ENCODE measurements around the gene OPHN1. TPM values are rescaled to one million over a fixed set of nuclear protein-coding genes. Genes with fewer than 3 reads are reported as not detected.

OPHN1 gene
- total RNA-seq, 1 experiment from 2014 or later: 4.0 TPM

DNA sequence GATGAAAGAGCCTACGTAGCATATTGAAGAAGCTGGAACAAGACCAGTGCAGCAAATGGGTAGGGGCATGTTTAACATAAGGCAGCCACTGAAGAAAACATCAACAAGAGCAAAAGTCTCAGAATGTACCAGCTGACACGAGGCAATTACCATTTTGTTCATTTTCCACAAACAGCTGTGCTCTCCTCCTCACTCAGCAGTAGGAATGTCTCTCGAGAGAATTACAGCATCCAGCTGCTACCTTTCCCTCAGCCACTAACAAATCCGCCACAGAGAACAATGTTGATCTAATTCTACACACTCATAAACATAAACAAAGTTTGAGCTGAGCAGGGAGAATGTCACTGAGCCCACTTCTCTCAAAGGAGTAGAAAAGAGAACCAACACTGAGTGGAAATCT, 68.0 kb downstream of the OPHN1 start:
- no peak overlapping the region for H3K4me3 Mint-ChIP-seq (ENCODE audit: unreplicated experiment)
- BruUV-seq (replicated peaks): no TSS peak
- H3K36me3 Mint-ChIP-seq (ENCODE audit: insufficient read depth, unreplicated experiment): no peaks in the 10 kb centered on the region
- CTCF ChIA-PET: no interaction called here
- intact Hi-C loops (cut with micrococcal nuclease): no loop called here
- no peaks in the 10 kb centered on the region for H3K27me3 Mint-ChIP-seq (ENCODE audit: insufficient read depth, unreplicated experiment)
- TF ChIP-seq, protein P1, sequence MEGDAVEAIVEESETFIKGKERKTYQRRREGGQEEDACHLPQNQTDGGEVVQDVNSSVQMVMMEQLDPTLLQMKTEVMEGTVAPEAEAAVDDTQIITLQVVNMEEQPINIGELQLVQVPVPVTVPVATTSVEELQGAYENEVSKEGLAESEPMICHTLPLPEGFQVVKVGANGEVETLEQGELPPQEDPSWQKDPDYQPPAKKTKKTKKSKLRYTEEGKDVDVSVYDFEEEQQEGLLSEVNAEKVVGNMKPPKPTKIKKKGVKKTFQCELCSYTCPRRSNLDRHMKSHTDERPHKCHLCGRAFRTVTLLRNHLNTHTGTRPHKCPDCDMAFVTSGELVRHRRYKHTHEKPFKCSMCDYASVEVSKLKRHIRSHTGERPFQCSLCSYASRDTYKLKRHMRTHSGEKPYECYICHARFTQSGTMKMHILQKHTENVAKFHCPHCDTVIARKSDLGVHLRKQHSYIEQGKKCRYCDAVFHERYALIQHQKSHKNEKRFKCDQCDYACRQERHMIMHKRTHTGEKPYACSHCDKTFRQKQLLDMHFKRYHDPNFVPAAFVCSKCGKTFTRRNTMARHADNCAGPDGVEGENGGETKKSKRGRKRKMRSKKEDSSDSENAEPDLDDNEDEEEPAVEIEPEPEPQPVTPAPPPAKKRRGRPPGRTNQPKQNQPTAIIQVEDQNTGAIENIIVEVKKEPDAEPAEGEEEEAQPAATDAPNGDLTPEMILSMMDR (IDR thresholded peaks at IDR 0.05; ENCODE audit: unreplicated experiment): no peak
- POLR2A ChIA-PET: no interaction called here
- no peak for DNase-seq (ENCODE audit: unreplicated experiment)
- no peaks in the 10 kb centered on the region for H3K9me3 Mint-ChIP-seq (ENCODE audit: unreplicated experiment)
- no peaks in the 10 kb centered on the region for H3K4me1 Mint-ChIP-seq (ENCODE audit: insufficient read depth, unreplicated experiment)
- H3K27ac Mint-ChIP-seq (ENCODE audit: low read depth, unreplicated experiment): no peak overlapping the region

DNA sequence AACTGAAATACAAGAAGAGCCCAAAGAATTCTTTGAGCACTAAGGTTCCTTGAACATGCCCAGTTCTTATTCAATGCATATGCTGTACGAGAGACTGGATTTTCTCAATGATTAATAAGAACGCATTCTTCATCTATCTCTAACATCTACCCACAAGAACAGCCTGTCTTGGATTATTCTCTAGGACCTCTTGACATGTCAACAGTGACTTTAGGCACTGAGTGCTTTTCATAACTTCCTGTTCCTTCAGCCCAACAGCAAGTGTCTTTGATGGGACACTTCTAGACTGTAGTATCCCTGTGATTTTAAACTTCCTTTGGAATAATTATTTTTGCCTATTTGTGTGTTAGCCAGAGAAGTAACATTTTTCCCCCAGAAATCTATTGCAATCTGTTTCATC, 69.3 kb downstream of the OPHN1 start:
- no TSS peak for BruUV-seq (replicated peaks)
- H3K27me3 Mint-ChIP-seq (ENCODE audit: insufficient read depth, unreplicated experiment): no peaks in the 10 kb centered on the region

DNA sequence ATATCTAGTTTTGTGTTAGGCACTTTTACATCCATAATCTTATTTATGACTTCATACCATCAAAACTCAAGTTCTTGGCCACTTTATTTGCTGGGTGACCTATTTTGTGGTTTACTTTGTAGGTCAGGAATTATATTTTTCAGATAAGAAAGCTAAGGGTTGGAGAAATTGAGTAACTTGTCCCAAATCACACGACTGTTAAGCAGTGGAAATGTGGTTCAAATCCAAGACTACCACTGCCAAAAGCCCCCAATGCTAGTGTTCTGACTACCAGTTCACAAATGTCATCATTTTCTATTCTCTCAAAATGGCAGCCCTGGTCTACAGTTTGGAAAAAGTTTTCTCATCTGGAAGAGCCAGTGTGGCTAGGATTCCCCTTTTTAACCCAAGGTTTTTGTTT, 74.6 kb downstream of the OPHN1 start:
- H3K4me1 Mint-ChIP-seq (ENCODE audit: insufficient read depth, unreplicated experiment): no peaks in the 10 kb centered on the region
- no peaks in the 10 kb centered on the region for H3K27me3 Mint-ChIP-seq (ENCODE audit: insufficient read depth, unreplicated experiment)
- no peak for DNase-seq (ENCODE audit: unreplicated experiment)
- CTCF ChIA-PET: no interaction called here
- H3K36me3 Mint-ChIP-seq (ENCODE audit: insufficient read depth, unreplicated experiment): no peaks in the 10 kb centered on the region
- TF ChIP-seq, protein P1 (IDR thresholded peaks at IDR 0.05; ENCODE audit: unreplicated experiment): no peak
- intact Hi-C loops (cut with micrococcal nuclease): no loop called here
- H3K9me3 Mint-ChIP-seq (ENCODE audit: unreplicated experiment): no peaks in the 10 kb centered on the region
- POLR2A ChIA-PET: no interaction called here
- no peak overlapping the region for H3K27ac Mint-ChIP-seq (ENCODE audit: low read depth, unreplicated experiment)
- no TSS peak for BruUV-seq (replicated peaks)
- no peak overlapping the region for H3K4me3 Mint-ChIP-seq (ENCODE audit: unreplicated experiment)

More for the DNA sequence above, 69.3 kb downstream of the OPHN1 start:
- POLR2A ChIA-PET: no interaction called here
- H3K36me3 Mint-ChIP-seq (ENCODE audit: insufficient read depth, unreplicated experiment): no peaks in the 10 kb centered on the region
- no peak overlapping the region for H3K4me3 Mint-ChIP-seq (ENCODE audit: unreplicated experiment)
- no peaks in the 10 kb centered on the region for H3K9me3 Mint-ChIP-seq (ENCODE audit: unreplicated experiment)
- CTCF ChIA-PET: no interaction called here
- intact Hi-C loops (cut with micrococcal nuclease): no loop called here
- H3K27ac Mint-ChIP-seq (ENCODE audit: low read depth, unreplicated experiment): no peak overlapping the region
- H3K4me1 Mint-ChIP-seq (ENCODE audit: insufficient read depth, unreplicated experiment): no peaks in the 10 kb centered on the region
- TF ChIP-seq, protein P1 (IDR thresholded peaks at IDR 0.05; ENCODE audit: unreplicated experiment): no peak
- DNase-seq (ENCODE audit: unreplicated experiment): no peak

DNA sequence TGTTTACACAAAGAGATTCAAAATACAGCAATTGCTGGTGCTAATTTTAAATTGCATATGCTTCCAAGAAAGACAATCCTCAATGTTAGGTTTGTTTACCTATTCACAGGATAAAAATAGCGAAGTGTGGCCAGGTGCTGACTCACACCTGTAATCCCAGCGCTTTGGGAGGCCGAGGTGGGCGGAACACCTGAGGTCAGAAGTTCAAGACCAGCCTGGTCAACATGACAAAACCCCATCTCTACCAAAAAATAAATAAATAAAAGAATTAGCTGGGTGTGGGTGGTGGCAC, 77.7 kb downstream of the OPHN1 start:
- BruUV-seq (replicated peaks): no TSS peak
- ChIA-PET CTCF (interaction anchor here (1.3 kb wide), 1 partner anchor 17 kb away, joined by 4 read pairs; no protein-coding TSS in a partner anchor), POLR2A (no interaction called here)
- no peaks in the 10 kb centered on the region for H3K4me1 Mint-ChIP-seq (ENCODE audit: insufficient read depth, unreplicated experiment)
- H3K9me3 Mint-ChIP-seq (ENCODE audit: unreplicated experiment): no peaks in the 10 kb centered on the region
- TF ChIP-seq, protein P1 (IDR thresholded peaks at IDR 0.05; ENCODE audit: unreplicated experiment): no peak
- H3K4me3 Mint-ChIP-seq (ENCODE audit: unreplicated experiment): no peak overlapping the region
- peak; percentile 12 for DNase-seq (ENCODE audit: unreplicated experiment)
- intact Hi-C loops (cut with micrococcal nuclease): no loop called here
- H3K27me3 Mint-ChIP-seq (ENCODE audit: insufficient read depth, unreplicated experiment): no peaks in the 10 kb centered on the region
- H3K27ac Mint-ChIP-seq (ENCODE audit: low read depth, unreplicated experiment): no peak overlapping the region
- peaks cover 5% of the 10 kb centered on the region for H3K36me3 Mint-ChIP-seq (ENCODE audit: insufficient read depth, unreplicated experiment)
